ENCODE results near the gene PTPN23. TPM values are rescaled to one million over a fixed set of nuclear protein-coding genes. Genes with fewer than 3 reads are reported as not detected.

Gene PTPN23
- total RNA-seq, 1 donor from 2014 or later, result 40.3 TPM

DNA sequence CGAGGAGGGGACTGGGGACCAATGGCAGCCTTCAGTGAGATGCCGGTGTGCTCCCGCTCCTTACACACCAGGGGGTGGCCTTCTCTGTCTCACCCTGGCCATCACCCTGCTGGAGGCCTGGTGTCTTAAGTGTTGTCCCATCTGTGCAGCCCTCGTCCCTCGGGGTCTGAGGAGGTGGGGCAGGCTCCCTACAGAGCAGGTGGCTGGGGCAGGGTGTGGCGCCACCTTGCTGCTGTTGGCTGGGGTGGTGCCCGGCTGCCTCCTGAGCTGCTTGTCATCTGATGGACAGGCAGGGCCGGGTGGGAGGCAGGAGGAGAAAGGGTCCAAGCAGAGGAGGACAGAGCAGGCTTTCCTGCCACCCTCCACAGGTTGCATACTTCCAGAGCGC lies 25.9 kb downstream of the PTPN23 start:
- H3K4me1 Mint-ChIP-seq (ENCODE audit: low read depth, unreplicated experiment), result peaks cover 7% of the 10 kb centered on the region
- no peak overlapping the region for H3K9ac ChIP-seq (ENCODE audit: low read length)
- no peaks in the 10 kb centered on the region for H3K9me3 ChIP-seq (ENCODE audit: insufficient read depth, low read depth, low read length)
- peaks cover 9% of the 10 kb centered on the region for H3K36me3 Mint-ChIP-seq (ENCODE audit: low read depth, unreplicated experiment)
- H2AFZ ChIP-seq (ENCODE audit: low read depth, low read length), result no peak overlapping the region
- no peak for DNase-seq (ENCODE audit: low read depth)
- H3K4me3 ChIP-seq (ENCODE audit: insufficient read depth, low read depth, low read length), result no peak overlapping the region
- no peak overlapping the region for H3K27ac ChIP-seq (ENCODE audit: low read depth, low read length)
- peaks cover 38% of the 10 kb centered on the region for H4K20me1 ChIP-seq (ENCODE audit: insufficient read depth, low read length)
- peaks cover 4% of the 10 kb centered on the region for H3K36me3 ChIP-seq (ENCODE audit: insufficient read depth, low read length)
- H3K27me3 ChIP-seq (ENCODE audit: insufficient read depth, low read length), result no peaks in the 10 kb centered on the region
- H3K9me3 Mint-ChIP-seq (ENCODE audit: unreplicated experiment), result no peaks in the 10 kb centered on the region
- no peak overlapping the region for H3K27ac Mint-ChIP-seq (ENCODE audit: unreplicated experiment)
- peaks cover 11% of the 10 kb centered on the region for H3K4me1 ChIP-seq (ENCODE audit: insufficient read depth, low read length)
- no peaks in the 10 kb centered on the region for H3K27me3 Mint-ChIP-seq (ENCODE audit: low read depth, unreplicated experiment)
- TF ChIP-seq, protein P1, sequence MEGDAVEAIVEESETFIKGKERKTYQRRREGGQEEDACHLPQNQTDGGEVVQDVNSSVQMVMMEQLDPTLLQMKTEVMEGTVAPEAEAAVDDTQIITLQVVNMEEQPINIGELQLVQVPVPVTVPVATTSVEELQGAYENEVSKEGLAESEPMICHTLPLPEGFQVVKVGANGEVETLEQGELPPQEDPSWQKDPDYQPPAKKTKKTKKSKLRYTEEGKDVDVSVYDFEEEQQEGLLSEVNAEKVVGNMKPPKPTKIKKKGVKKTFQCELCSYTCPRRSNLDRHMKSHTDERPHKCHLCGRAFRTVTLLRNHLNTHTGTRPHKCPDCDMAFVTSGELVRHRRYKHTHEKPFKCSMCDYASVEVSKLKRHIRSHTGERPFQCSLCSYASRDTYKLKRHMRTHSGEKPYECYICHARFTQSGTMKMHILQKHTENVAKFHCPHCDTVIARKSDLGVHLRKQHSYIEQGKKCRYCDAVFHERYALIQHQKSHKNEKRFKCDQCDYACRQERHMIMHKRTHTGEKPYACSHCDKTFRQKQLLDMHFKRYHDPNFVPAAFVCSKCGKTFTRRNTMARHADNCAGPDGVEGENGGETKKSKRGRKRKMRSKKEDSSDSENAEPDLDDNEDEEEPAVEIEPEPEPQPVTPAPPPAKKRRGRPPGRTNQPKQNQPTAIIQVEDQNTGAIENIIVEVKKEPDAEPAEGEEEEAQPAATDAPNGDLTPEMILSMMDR (IDR thresholded peaks at IDR 0.05; ENCODE audit: insufficient read depth, low read depth, low read length), result no peak
- TF ChIP-seq EZH2 (IDR thresholded peaks at IDR 0.05; ENCODE audit: insufficient read depth, low read length), result no peak
- H3K79me2 ChIP-seq (ENCODE audit: insufficient read depth, low read length), result peaks cover 15% of the 10 kb centered on the region
- H3K4me2 ChIP-seq (ENCODE audit: low read length), result no peak overlapping the region
- FAIRE-seq, result no peak
- no peak overlapping the region for H3K4me3 Mint-ChIP-seq (ENCODE audit: unreplicated experiment)

DNA sequence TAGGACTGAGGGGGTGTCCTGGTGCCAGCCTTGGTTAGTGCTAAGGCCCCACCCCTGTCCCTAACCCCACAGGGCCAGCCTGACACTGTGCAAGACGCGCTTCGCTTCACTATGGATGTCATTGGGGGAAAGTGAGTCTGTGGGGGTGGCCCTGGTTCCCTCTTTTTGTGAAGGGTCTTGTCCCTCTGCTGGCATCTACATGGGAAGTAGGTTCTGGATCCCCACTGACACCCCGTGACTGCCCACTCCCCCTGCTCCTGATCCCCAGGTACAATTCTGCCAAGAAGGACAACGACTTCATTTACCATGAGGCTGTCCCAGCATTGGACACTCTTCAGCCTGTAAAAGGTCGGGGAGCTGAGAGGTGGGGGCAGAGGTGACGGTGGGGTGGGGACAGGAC lies 26.4 kb downstream of the PTPN23 start:
- H3K79me2 ChIP-seq (ENCODE audit: insufficient read depth, low read length), result peaks cover 13% of the 10 kb centered on the region
- no peak overlapping the region for H3K4me3 Mint-ChIP-seq (ENCODE audit: unreplicated experiment)
- H3K4me3 ChIP-seq (ENCODE audit: insufficient read depth, low read depth, low read length), result no peak overlapping the region
- H3K27me3 Mint-ChIP-seq (ENCODE audit: low read depth, unreplicated experiment), result no peaks in the 10 kb centered on the region
- H3K4me1 ChIP-seq (ENCODE audit: insufficient read depth, low read length), result peaks cover 11% of the 10 kb centered on the region
- H2AFZ ChIP-seq (ENCODE audit: low read depth, low read length), result no peak overlapping the region
- H3K36me3 ChIP-seq (ENCODE audit: insufficient read depth, low read length), result peaks cover 4% of the 10 kb centered on the region
- TF ChIP-seq, protein P1 (IDR thresholded peaks at IDR 0.05; ENCODE audit: insufficient read depth, low read depth, low read length), result no peak
- TF ChIP-seq EZH2 (IDR thresholded peaks at IDR 0.05; ENCODE audit: insufficient read depth, low read length), result no peak
- no peaks in the 10 kb centered on the region for H3K9me3 ChIP-seq (ENCODE audit: insufficient read depth, low read depth, low read length)
- no peak overlapping the region for H3K9ac ChIP-seq (ENCODE audit: low read length)
- H3K27ac Mint-ChIP-seq (ENCODE audit: unreplicated experiment), result no peak overlapping the region
- no peak overlapping the region for H3K4me2 ChIP-seq (ENCODE audit: low read length)
- DNase-seq (ENCODE audit: low read depth) (no peak), FAIRE-seq (no peak)
- H3K9me3 Mint-ChIP-seq (ENCODE audit: unreplicated experiment), result no peaks in the 10 kb centered on the region
- peaks cover 38% of the 10 kb centered on the region for H4K20me1 ChIP-seq (ENCODE audit: insufficient read depth, low read length)
- no peaks in the 10 kb centered on the region for H3K27me3 ChIP-seq (ENCODE audit: insufficient read depth, low read length)
- H3K36me3 Mint-ChIP-seq (ENCODE audit: low read depth, unreplicated experiment), result peaks cover 9% of the 10 kb centered on the region
- peaks cover 7% of the 10 kb centered on the region for H3K4me1 Mint-ChIP-seq (ENCODE audit: low read depth, unreplicated experiment)
- H3K27ac ChIP-seq (ENCODE audit: low read depth, low read length), result no peak overlapping the region

DNA sequence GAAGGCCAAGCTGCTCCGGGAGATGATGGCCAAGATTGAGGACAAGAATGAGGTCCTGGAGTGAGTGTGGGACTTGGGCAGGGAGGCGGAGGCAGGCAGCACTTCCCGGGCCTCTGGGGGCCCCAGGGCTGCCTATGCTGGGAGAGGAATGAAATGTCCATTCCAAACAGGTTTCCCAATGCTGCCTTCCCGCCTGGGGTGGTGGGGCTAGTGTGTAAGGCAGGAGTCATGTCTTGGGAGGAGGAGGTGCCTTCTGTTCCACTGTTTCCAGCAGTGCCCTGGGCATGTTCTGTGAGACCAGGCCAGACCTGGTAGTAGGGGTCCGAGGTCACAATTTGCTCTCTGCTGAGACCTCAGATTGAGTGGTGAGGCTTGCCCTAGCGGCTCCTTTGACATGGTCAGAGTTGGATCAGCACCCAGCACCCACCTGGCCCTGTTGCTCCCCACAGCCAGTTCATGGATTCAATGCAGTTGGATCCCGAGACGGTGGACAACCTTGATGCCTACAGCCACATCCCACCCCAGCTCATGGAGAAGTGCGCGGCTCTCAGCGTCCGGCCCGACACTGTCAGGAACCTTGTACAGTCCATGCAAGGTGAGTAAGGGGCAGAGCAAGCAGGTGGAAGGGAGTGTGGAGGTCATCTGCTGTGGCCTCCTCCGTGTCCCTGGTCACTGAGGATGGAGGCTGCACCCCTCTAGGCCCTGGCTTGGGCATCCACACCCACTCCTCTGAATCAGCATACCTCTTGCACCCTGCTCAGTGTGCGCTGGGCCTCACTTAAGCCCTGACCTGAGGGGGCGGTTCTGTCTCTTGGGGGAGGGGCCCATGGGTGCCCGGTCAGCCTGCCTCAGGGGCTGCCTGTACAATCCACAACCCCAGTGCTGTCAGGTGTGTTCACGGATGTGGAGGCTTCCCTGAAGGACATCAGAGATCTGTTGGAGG lies 27.3 kb downstream of the PTPN23 start:
- H3K27me3 ChIP-seq (ENCODE audit: insufficient read depth, low read length), result no peaks in the 10 kb centered on the region
- no peak overlapping the region for H2AFZ ChIP-seq (ENCODE audit: low read depth, low read length)
- peaks cover 9% of the 10 kb centered on the region for H3K36me3 Mint-ChIP-seq (ENCODE audit: low read depth, unreplicated experiment)
- no peaks in the 10 kb centered on the region for H3K27me3 Mint-ChIP-seq (ENCODE audit: low read depth, unreplicated experiment)
- peaks cover 7% of the 10 kb centered on the region for H3K4me1 Mint-ChIP-seq (ENCODE audit: low read depth, unreplicated experiment)
- H3K9me3 Mint-ChIP-seq (ENCODE audit: unreplicated experiment), result no peaks in the 10 kb centered on the region
- no peak overlapping the region for H3K27ac Mint-ChIP-seq (ENCODE audit: unreplicated experiment)
- H3K36me3 ChIP-seq (ENCODE audit: insufficient read depth, low read length), result peaks cover 7% of the 10 kb centered on the region
- peaks cover 11% of the 10 kb centered on the region for H3K4me1 ChIP-seq (ENCODE audit: insufficient read depth, low read length)
- no peak for FAIRE-seq
- TF ChIP-seq, protein P1 (IDR thresholded peaks at IDR 0.05; ENCODE audit: insufficient read depth, low read depth, low read length), result no peak
- no peak for TF ChIP-seq EZH2 (IDR thresholded peaks at IDR 0.05; ENCODE audit: insufficient read depth, low read length)
- H4K20me1 ChIP-seq (ENCODE audit: insufficient read depth, low read length), result peaks cover 38% of the 10 kb centered on the region
- H3K9ac ChIP-seq (ENCODE audit: low read length), result no peak overlapping the region
- H3K4me2 ChIP-seq (ENCODE audit: low read length), result no peak overlapping the region
- no peak overlapping the region for H3K4me3 Mint-ChIP-seq (ENCODE audit: unreplicated experiment)
- peaks cover 13% of the 10 kb centered on the region for H3K79me2 ChIP-seq (ENCODE audit: insufficient read depth, low read length)
- no peak overlapping the region for H3K27ac ChIP-seq (ENCODE audit: low read depth, low read length)
- H3K4me3 ChIP-seq (ENCODE audit: insufficient read depth, low read depth, low read length), result no peak overlapping the region
- no peaks in the 10 kb centered on the region for H3K9me3 ChIP-seq (ENCODE audit: insufficient read depth, low read depth, low read length)
- no peak for DNase-seq (ENCODE audit: low read depth)

Data from astrocyte (in vitro differentiated cells and primary cell).